T-helper 2 cell treated with Interferon-gamma antibody and Interleukin-4, amounts not matched to agents 5 μg/mL and 100 μg/mL, for 36 hours (primary cell): ENCODE measurements around the gene IL1RAP.

Experiments
- DNase-seq: peaks from one replicate; pipeline ENCODE4 v3.0.0; 2021; ENCODE audit warnings: low spot score
- H3K27ac Mint-ChIP-seq: one replicate; pipeline ENCODE4 v1.8.0; 2021; ENCODE audit warnings: mild to moderate bottlenecking, mixed read lengths
- H3K27me3 Mint-ChIP-seq: one replicate; pipeline ENCODE4 v1.8.0; 2021; ENCODE audit warnings: low read depth, mixed read lengths
- H3K36me3 Mint-ChIP-seq: one replicate; pipeline ENCODE4 v1.8.0; 2021; ENCODE audit warnings: low read depth, mixed read lengths
- H3K4me1 Mint-ChIP-seq: one replicate; pipeline ENCODE4 v1.8.0; 2021; ENCODE audit warnings: low read depth, mixed read lengths
- H3K4me3 Mint-ChIP-seq: one replicate; pipeline ENCODE4 v1.8.0; 2022; ENCODE audit warnings: mild to moderate bottlenecking, moderate library complexity, mixed read lengths
- H3K9me3 Mint-ChIP-seq: one replicate; pipeline ENCODE4 v1.8.0; 2021; ENCODE audit warnings: mixed read lengths

IL1RAP gene

DNA sequence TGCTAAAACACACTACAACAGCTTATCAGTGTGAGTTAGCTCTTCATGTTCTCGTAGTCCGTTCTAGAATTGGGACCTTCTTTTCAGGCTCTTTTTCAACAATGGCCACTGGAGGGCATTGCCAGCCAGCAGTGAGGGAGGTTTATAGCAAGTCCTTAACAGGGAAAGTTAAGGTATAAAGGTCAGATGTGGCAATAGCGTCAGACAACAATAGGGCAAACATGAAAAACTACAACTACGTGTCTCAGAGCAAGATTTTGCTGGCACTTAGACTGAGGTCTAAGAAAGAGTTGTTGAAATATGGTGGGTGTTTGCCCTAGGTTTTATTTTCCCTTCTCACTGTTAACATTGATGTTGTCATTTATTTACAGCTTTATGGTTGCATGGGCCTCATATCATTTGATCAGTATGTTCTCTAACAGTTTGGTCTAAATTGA is 187.2 kb downstream of the IL1RAP start:
- H3K27me3 Mint-ChIP-seq: peaks cover 34% of the 10 kb centered on the region
- H3K36me3 Mint-ChIP-seq: no peaks in the 10 kb centered on the region
- H3K4me1 Mint-ChIP-seq: peaks cover 6% of the 10 kb centered on the region
- H3K9me3 Mint-ChIP-seq: no peaks in the 10 kb centered on the region
- H3K4me3 Mint-ChIP-seq: no peak overlapping the region
- H3K27ac Mint-ChIP-seq: no peak overlapping the region
- no peak for DNase-seq

DNA sequence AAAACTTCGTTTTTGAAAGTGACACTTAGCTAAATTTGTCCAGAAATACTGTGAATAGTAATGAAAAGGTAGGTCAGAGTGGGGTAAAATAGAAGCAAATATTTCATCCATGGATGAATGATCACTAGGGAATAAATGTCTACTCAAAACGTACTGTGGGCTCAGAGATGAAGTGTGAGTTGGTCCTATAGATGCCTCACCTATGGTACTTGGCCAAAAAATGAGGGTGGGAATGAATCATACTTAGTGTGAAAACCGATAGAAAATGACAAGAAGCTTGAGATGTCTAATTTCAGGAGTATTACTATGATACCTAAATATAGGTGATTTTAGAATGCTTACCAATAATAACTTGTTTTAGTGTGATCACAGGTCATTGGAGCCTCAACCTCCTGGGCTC is 192.7 kb downstream of the IL1RAP start:
- Mint-ChIP-seq H3K36me3 (no peaks in the 10 kb centered on the region), H3K27me3 (peaks cover 16% of the 10 kb centered on the region), H3K4me3 (no peak overlapping the region), H3K27ac (no peak overlapping the region), H3K9me3 (no peaks in the 10 kb centered on the region), H3K4me1 (no peaks in the 10 kb centered on the region)
- DNase-seq: no peak
